Right lobe of liver (tissue), 4 donors: Measurements from ENCODE around the gene SLC38A4.

Experiments used
- POLR2A ChIP-seq: fragments of 450-650 bp; IDR thresholded peaks from one replicate; pipeline ENCODE4 v1.6.1; 2017; ENCODE audit warnings: antibody characterized with exemption, mild to moderate bottlenecking
- TF ChIP-seq, protein P1 (sequence below), 4 donors: fragments of 200-600 bp in 3 of 4; fragments of 450-650 bp in 1 of 4; IDR thresholded peaks; one replicate each; pipeline versions ENCODE4 v1.5.1 to v1.8.0; 2016 to 2022; ENCODE audit warnings: antibody characterized with exemption in 4 of 4, mild to moderate bottlenecking in 2 of 4
- donor health status: DM: no; HTN: no; CAD: no.
- donor health status: DM: no; HTN: no; CAD: no.
- donor health status: DM: no; HTN: yes; CAD: no.

DNA sequence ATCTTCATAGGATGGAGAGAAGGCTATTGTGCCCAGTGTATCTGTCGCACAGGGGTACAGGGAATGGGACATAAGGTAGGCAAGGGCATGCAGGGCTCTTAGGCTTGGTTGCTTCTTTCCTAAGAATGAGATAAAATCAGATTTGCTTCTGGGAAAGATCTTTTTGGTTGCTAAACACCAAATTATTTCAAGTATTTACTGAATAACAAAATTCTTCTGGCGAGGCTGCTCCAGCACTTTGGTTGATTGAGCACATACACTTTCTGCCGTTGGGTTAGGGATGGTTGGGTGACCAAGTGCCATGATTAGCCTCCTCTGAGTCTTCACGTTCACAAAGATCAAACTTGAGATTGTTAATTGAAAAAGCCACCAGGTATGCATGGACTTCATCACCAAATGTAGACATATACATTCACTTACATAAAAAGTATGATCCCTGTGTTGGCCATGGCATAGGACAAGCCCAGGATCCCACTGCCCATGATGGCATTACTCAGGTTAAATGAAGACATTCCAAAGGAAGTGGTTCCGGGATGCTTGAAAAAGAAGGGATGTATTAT is 38.2 kb downstream of the SLC38A4 start:
- TF ChIP-seq, protein P1, sequence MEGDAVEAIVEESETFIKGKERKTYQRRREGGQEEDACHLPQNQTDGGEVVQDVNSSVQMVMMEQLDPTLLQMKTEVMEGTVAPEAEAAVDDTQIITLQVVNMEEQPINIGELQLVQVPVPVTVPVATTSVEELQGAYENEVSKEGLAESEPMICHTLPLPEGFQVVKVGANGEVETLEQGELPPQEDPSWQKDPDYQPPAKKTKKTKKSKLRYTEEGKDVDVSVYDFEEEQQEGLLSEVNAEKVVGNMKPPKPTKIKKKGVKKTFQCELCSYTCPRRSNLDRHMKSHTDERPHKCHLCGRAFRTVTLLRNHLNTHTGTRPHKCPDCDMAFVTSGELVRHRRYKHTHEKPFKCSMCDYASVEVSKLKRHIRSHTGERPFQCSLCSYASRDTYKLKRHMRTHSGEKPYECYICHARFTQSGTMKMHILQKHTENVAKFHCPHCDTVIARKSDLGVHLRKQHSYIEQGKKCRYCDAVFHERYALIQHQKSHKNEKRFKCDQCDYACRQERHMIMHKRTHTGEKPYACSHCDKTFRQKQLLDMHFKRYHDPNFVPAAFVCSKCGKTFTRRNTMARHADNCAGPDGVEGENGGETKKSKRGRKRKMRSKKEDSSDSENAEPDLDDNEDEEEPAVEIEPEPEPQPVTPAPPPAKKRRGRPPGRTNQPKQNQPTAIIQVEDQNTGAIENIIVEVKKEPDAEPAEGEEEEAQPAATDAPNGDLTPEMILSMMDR (IDR thresholded peaks at IDR 0.05): no peak
- TF ChIP-seq POLR2A: no peak
